ENCODE data around the gene TMIE. TPM values are rescaled to one million over a fixed set of nuclear protein-coding genes. Genes with fewer than 3 reads are reported as not detected.

Gene TMIE
- polyA plus RNA-seq, 5 donors = 0.63 to 0.85 (median 0.73) TPM

DNA sequence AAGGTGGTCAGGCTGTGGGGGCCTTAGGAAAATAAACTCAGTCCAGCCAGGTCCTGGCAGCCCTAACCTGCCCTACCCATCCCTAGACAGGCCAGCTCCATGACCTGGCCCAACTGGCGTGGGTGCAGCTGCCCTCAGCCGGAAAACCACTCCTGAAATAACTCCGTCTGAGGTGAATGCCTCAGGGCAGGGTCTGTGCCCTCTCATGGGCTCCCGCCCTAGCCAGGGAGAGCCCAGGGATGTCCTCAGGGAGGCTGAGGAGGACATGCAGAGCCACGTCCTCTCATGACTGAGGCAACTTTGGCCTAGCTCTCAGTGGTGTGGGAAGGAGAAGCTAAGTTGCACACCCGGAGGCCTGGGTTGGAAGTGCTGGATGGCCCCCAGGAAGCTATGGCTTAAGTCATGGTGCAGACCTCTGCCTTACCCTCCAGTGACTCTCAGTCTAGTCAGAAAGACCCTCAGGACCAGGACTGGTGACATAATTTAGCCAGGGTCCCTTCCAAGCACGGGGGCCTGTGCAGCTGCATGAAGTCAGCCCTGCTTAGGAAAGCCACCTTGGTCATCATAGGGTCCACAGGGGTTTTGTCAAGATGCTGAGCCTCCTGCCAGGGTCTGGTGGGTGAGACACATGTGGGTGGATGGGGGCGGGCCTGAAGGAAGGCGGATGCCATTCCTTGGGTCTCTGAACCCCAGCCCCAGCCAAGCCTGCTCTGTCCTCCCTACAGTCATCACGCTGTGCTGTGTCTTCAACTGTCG is 7.4 kb downstream of the TMIE start:
- DNase-seq = no peak

DNA sequence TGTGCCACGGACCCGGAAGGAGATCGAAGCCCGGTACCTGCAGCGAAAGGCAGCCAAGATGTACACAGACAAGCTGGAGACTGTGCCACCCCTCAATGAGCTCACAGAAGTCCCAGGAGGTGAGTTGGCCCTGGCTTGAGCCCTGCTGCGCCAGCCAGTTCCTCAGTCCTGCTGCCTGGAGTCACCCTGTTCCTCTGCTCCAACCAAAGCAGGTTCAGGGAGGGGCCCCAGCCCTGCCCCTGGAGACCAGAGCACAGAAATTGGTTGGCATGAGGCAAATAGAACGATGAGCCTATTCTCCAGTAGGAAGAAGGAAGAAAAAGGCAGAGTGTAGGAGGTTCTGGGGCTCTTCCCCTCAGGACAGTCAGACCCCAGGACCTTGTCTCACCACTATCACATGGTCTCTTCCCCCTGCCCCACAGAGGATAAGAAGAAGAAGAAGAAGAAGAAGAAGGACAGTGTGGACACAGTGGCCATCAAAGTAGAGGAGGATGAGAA is 8.0 kb downstream of the TMIE start:
- DNase-seq = no peak

DNA sequence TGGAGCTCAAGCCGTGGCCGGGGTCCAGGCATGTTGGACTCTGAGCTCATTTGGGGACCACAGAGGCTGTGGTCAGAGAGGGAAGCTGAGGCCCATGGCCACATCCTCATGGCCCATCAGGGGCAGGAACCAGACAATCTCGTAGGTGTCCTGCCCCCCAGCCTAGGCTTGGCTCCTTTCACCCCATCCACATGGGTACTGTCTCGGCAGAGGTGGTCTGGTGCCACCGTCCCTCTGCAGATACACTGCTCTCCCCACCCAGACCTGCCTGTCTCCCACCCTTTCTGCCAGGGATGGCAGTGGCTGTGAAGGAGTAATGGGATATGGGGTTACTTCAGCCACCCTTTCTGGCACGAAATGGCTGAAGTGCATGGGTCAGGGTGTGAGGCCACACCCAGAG is 8.5 kb downstream of the TMIE start:
- no peak for DNase-seq

DNA sequence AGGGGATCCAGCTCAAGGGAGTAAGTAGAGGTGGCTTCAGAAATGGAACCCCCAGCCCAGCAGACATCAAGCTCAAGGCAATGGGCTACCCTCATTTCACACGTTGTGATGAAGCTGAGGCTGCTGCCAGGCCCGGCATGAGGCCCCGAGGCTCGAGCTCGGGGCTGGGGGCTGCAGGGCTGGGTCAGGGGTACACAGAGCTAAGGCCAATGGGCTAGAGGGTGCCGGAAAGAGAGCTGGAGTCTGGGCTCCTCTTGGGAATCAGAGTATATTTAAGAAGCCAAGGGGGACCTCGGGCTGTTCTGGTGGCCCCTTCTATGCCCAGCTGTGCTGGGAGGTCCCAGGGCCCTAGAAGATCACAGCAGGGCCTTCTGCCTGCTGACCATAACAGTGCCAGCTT is 9.0 kb downstream of the TMIE start:
- DNase-seq = no peak

DNA sequence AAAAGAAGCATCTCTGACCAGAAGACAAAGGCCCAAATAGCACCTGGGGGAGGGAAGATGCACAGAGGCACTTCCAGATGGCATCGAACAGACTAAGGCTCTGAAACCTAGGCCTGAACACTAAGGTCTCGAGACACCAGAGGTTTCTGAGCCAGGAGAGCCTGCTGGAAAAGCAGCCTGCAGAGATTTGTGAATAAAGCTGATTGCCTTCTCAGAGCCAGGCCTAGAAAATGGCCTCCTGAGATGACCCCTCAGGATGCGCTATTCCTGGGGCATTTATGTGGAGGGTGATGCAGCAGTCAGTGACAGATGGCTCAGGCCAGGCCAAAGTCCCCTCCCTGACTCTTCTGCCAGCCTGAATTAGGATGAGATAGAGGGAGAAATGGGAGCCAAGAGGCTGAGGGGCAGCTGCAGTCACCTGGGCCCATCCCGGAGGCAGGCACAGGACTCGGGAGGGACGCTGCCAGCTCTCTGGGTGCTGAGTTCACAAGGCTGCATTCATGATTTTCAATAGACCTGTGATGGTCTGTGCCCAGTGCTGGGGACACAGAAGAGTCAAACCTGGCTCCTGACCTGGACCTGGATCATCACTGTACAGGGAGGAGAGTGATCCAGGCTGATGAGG is 9.6 kb downstream of the TMIE start:
- DNase-seq = no peak

DNA sequence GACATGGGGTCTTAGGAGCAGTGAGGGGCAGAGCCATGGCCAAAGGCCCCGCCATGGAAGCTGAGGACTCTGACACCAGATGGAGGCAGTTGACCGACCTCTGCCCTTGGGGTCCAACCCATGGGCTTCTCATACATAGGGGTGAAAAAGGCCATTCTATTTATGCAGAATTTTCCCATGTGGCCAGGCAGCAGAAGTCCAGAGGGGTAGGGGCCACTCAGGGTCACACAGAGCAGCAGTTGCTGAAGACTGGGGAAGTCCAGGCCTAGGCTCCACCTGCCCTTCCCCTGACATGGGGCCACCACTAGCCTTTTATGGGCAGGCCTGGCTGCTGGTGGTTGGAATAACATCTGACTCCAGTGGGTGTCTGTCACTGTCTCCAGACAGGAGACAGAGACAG is 10.1 kb downstream of the TMIE start:
- DNase-seq = no peak

DNA sequence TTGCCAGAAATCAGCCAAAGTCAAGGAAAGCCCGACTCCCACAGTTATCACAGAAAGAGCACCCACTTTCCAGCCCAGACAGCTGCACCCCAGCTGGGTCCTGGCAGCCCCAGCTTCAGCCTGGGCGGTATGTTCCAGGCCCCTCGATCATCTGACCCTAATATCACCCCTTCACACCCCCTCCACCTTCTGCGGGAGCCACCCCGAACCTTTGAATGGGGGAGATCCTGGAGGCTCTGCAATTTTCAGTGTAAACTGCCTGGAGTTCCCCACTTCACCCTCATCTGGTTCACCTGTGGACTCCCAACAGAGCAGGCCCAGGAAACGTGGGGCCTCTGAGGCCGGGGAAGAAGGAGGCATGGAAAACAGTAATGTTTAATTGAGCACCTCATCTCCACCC is 10.6 kb downstream of the TMIE start:
- no peak for DNase-seq

DNA sequence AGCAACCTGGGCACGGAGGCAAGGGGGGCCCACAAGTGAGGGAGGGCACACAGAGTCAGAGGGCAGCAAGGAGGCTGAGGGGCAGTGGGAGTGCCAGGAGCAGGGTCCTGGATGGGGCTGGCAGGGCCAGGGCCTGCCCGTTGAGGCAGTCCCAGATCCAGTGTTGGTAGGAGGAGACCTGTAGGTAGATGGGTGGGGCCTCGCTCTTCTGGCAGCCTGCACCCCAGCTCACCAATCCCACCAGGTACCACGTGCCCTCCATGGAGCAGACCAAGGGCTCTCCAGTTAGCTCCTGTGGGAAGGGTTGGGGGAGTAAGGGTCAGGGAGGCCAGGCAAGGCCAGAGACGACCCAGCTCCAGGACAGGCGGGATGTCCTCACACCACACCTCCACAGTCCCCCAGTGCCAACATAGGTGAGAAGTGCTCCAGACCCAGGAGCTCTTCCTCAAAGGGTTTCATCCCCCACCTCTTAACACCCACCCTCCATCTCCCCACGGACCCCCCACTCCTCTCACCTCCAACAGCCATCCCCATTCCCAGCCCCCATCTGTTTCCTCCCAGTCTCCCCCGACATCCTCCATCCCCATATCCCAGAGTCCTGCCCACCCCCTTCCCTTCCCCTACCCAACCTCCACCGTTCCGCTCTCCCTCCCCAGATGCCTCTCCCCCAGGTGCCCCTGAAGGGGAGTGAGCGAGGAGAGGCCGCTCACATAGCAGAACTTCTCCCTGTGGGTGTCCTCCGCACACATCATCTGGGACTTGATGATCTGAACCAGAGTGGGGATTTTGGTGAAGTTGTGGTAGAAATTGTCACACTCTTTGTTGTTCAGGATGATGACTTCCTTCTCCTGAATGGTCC is 11.2 kb downstream of the TMIE start:
- no peak for DNase-seq

DNA sequence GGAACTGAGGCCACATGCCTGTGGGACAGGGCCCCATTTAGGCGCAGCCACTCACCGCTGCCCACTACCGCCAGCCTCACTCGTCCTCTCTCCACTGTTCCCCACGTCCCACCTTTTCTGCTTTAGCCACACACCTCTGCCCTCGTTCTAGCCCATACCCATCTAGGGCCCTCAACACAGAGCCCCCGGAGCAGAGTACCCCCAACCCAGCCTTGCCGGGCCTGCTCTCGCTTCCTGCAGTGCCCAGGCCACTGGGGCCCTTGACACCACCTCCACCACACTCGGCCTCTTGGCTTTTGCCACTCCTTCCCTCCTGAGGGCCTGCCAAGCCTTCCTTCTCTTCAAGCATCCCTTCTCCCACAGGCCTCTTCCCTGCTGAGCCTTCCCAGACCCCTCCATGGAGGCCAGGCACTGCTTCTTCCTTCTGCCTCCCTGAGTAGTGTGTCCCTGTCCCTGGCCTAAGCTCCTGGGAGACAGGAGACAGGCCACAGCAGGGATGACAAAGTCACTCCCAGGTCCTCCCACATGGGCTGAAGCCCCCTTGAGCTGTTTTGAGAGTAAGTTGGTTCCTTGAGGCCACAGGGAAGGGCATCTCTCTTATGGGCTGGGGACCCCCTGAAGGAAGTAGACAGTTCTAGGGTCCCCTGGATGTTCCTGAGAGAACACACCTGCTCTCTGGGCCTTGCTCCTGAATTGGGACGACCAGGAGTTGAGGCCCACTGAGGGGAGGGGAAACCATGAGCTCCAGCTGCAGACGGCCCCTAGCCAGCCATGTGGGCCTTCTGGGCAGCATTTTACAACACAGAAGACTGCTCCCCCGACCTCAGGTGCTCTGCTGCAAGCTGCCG is 12.1 kb downstream of the TMIE start:
- no peak for DNase-seq

DNA sequence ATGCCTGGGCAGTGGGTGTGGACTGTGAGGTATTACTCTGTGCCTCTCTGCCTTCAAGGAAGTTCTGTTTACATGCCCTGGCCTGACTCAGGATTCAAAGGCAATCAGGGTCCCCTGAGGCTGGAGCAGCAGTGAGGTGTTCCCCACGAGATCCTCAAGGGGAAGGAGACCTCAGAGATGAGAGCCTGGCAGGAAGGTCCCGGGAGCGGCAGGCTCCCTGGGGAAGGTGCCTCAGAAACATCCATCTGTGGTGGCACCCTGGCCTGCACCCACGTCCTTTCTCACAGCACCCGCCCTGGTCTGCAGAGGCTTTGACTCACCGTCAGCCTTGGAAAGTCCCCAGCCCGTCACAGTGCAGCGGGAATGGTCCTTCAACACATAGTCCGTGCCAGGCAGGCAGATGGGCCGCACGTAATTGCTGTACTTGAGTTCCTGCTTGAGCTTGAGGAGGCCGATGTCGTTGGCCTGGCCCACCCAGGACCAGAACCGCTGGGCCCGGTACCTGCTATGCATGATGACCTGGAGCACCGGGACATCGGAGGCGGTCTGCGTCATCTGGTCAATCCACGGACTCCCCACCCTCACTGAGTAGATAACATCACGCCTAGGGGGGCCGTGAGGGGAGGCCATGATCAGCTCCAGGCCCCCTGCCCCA is 12.8 kb downstream of the TMIE start:
- DNase-seq = no peak

DNA sequence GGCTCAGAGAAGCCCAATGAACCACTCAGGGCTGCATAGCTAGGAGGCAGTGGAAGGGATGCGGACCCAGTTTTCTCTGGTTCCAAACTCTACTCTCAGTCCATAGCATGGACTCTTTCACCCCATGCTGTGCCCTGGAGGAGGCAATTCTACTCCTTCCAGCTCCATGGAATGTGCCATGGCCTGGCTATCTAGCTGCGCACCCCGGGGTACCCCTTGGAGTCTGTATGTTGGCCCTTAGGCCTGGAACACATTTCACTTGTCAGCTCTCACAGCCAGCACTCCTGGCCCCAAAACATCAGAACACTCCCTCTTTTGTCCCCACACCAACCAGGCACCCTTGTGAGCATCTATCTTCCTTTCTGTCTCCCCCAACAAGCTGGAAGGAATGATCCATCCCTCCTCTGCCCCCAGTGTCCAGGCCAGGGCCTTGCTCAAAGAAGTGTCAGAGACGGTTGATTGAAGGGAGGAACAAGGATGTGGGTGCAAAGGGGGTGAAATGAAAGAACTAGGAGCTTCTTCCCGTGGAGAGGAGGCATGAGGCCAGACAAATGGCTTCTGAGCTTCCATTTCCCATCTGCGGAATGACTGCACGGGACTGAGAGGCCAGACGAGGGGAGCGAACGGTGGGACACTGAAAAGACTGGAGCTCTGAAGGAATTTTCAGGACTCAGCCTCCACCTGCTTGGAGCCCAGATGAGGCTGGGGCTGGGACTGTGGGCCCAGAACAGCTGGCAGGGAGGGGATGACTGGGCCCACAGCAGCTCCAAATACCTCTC is 13.7 kb downstream of the TMIE start:
- no peak for DNase-seq

DNA sequence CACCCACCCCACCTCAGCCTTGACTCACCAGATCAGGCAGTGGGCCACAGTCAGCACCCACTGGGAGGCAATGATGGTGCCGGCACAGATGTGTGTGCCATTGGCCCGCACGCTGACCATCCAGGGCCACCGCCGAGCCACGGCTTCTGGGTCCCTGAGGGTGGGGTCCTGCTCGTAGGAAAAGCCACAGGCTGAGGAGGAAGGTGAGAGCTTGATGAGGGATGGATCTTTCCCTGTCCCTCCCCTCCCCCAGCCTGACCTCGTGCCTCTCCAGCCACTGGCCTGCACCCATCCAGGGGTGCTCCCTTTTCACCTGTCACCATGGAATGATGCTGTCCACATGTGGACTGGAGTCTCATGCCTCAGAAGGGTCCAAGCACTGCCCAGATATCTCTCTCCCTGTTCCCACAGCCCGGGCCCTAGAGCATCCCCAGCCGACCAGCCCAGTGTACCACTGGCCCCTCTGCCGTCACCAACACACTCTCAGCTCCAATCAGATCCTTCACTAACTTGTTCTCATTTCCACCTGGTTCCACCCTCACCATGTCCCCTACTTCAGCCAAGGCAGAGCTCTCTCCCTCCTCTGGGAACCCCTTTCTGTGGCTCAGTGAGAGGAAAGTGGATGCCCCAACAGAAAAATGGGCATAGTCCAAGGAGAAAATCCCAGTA is 14.4 kb downstream of the TMIE start:
- no peak for DNase-seq

DNA sequence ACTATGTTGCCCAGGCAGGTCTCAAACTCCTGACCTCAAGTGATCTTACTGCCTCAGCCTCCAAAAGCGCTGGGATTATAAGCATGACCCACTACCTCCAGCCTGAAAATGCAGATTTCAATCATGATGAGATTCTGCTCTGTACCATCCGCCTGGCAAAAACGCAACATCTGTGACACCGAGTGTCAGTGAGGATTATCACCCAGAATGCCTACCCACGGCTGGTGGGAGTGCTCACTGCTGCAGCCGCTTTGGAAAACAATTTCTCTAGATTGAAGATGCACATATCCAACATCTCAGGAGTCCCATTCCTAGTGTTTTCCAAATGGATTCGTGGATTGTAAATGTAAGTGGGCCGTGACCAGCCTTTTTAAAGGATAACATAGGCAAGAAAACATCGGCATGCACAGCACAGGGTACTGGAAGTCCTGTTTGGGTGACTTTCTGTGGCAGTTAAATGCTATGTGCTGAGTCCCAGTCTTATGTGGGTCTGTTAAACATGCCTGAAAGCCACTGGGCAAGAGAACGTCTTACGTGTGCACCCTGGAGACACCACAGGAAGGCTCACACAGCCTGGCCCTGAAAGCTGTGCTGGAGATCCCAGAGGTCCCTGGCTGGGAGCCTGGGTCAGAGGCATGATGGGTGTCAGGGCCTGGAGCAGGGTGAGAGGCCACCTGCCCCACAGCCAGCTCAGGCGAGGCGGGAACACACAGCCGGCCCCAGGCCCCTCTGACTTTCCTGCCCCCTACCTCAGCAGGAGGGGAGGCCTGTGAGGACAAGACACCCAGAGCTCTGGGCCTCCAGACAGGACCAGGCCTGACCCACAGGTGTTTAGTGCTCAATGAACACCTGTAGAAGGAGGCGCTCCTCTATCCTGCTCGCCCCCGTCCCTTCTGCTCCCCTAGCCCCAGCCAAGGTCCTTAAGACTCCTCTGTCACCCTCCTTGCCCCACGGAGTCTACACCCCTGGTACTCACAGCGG is 15.6 kb downstream of the TMIE start:
- no peak for DNase-seq

DNA sequence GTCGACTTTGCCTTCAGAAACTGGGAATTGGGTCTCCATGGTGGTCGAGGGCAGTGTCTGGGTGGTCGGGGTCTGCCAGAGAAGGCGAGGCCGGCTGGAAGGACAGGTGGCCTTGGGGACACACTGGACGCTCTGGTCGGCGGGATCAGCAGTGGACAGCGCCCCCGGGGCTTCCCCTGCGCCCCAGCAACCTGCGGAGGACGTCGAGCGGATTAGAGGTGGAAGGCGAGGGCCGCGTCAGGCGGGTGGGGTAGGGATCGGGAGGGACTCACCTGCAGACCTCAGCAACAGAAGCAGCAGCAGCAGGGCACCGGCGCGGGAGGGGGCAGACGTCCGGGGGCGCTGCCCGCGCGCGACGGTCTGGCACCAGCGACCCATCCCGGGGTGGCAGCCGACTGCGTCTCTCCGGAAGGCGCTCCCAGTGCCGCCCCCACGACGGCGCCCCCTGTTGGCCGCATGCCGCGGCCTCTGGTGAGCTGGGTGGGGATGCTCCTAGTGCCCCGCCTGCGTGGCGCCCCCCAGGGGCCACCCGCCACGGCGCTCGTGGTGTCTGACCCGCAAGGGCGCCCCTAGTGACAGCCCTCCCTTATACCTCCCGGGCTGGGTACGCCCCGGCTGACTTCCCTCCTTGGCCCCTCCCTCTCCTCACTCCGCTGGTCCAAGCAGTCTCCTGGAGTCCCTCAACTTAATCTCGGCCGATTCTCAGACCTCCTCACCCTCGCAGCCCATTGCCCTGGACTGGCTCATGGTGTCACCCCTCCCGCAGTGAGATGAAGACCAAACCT is 16.4 kb downstream of the TMIE start, which contains the start of gene PRSS50:
Gene PRSS50, minus strand, starts transcription at position 423 of the 785 bp plus-strand sequence. Its CDS starts 45 bp downstream, at position 378.
- no peak for DNase-seq

DNA sequence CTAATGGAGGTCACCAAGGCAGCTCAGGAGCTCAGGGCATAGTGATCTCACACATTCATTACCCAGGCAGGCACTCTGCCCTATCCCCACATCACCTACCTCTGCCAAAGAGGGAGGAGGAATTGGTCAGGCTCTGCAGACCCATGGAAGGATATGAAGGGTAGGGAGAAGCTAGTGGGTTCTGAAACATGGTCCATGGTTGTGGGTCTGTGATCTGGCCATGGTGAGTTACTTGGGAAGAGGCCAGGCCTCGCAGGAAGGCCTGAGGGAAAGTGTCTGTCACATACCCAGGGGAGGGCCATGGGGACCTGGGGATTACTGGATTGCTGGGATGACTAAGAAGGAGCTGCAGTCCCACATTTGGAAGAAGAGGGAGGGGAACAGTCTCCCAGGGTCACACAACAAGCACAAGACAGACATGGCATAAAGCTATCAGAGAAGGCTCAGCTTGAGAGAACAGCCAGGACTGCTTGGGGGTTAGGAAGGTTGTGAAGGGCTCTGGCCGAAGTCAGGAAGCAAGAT is 17.9 kb downstream of the TMIE start:
- no peak for DNase-seq

DNA sequence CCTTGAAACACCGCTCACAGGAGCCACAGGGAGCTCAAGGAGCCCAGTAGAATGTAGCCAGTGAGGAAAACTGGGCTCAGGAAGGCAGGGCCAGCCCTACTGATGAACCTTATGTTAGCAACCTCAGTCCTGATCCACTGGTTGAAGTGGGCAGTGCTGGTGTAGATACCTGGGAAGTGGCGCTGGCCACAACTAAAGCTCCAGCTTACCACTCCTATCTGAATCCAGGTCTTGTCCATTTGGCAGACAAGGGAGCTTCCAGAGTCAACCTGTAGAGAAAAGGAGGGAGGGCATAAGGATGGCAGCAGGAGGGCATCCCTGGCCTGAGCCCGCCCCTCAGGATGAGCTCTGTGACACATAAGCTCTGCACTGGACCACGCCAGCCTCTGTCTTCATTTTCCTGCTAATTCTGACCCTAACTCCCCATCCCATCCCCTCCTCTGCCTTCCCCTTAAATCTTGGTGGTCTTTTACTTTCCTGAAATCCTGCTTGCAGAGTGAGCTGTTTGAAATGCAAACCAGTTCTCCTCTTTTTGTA is 18.6 kb downstream of the TMIE start:
- DNase-seq = no peak

DNA sequence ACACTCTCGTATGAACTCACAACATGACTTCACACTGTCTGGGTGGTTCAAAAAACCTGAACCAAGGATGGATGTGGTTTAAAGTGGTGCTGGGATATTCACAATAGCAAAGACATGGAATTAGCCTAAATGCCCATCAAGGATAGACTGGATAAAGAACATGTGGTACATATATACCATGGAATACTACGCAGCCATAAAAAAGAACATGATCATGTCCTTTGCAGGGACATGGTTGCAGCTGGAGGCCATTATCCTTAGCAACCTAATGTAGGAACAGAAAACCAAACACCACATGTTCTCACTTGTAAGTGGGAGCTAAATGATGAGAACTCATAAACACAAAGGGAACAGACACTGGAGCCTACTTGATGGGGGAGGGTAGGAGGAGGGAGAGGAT is 19.8 kb downstream of the TMIE start:
- no peak for DNase-seq

All from right lung (tissue), 5 donors.